GM11168 (cell line): ENCODE data around the gene HSD11B1L.

Experiments
- in situ Hi-C: fragments of 300-500 bp; cut with MboI; formaldehyde crosslinking; loops from one replicate; pipeline ENCODE4 v1.12.0; 2022; ENCODE audit warnings: low sequenced_read_pairs; ENCODE audit not compliant: unreplicated experiment

HSD11B1L gene, protein sequence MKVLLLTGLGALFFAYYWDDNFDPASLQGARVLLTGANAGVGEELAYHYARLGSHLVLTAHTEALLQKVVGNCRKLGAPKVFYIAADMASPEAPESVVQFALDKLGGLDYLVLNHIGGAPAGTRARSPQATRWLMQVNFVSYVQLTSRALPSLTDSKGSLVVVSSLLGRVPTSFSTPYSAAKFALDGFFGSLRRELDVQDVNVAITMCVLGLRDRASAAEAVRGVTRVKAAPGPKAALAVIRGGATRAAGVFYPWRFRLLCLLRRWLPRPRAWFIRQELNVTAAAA

DNA sequence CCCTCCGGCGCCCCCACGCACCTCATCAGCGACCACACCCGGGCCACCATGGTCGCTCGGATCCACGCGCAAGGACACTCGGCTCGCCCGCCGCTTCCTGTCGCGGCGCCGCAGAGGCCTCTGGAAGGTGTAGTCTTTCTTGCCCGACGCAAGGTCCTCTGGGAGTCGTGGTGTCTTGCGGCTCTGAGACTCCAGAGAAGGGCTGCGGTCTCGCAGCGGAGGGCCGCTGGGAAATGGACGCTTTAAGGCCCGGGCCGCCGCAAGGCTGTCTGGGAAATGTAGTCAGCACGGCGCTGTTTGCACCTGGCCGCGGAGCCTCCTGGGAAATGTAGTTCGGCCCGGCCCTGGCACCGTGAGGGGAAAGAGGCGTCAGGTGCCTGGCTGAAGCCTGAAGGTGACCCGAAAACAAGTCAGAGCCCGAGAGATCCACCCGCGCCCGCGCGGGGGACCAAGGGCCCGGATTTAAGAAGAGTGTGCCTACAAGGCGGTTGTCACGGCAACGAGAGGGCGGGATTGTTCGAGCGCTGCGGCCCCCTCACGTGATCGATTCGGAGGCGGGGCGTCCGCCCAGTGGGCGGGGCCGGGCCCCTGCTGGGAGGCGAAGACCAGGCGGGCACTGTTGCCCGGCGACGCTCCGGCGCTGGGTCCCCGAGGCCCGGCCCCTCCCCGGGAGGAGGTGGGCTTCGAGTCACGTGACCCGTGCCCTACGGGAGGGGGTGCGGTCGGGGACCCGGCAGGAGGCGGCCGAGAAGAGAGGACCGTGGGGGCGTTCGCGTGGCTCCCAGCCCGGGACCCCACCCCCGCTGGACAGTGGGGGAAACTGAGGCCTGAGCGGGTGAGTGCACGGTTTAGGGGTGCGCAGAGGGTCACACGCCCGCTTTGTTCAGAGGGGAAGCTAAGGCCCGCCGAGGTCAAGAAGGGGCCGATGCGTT is at the start of gene HSD11B1L, which contains the start of gene MICOS13:
Gene HSD11B1L (plus strand): TSS at position 591 of the 932 bp plus-strand sequence. CDS start 3,806 bp downstream, outside the sequence.
Gene MICOS13 (minus strand): TSS at position 80 of the 932 bp plus-strand sequence. CDS start 30 bp downstream, at position 50.
- in situ Hi-C loops, result no loop called here

DNA sequence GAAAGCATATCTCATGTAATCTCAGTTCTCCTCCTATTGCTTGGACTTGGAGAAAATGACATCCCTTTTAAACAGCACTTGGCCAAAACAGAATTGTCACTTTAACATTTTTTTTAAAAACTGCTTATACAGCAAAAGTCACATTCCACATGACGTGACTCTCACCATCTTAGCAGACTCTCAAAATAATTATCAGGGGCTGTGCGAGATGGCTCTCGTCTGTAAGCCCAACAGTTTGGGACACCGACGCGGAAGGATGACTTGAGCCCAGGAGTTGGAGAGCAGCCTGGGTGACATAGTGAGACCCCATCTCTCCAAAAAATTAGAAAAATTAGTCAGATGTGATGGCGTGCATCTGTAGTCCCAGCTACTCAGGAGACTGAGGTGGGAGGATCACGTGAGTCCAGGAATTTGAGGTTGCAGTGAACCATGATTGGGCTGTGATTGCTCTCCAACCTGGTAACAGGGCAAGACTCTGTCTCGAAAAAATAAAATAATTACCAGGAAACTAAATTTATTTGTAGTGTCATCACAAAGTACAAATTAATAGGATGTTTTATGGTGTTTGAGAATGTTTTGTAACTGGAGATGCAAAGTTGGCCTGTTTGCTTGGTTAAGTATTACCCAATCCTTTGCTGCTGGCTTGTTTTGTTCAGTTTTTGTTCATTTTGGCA is 49.1 kb upstream of the HSD11B1L start:
- in situ Hi-C loops, result no loop called here

GRCh38 chr19:5632241-5632612 is 48.6 kb upstream of the HSD11B1L start:
- in situ Hi-C loops, result no loop called here

DNA sequence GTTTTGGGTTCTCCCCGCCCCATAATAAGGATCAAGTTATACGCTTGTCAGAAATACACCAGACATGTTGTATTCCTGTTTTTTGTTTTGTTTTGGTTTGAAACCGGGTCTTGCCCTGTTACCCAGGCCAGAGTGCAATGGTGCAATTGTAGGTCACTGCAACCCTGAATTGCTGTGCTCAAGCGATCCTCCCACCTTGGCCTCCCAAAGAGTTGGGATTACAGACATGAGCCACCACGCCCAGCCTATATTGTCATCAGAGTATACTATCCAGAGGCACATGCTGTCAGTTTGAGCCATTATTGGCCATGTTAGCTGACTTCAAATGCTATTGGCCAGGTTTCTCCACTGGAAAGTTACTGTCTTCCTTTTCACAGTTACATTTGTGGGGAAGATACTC is 48.2 kb upstream of the HSD11B1L start:
- in situ Hi-C loops, result no loop called here

DNA sequence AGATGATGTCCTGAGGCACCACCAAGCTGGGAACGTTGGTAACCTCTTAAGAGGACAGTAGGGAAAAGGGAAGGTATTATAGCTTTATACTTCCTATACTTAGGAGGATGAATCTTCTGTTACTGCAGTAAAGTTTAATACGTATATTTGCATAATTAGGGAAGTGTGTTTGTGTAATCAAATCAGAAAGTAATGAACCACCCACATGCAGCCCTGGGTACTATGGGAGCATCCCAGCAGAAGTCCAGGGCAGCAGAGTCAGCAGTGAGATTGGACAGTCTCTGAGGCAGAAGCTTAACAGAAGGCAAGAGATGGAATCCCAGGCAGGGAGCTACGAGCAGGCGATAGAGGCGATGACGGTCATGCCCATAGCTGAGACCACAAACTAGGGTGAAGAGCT is 45.4 kb upstream of the HSD11B1L start:
- in situ Hi-C loops, result no loop called here

DNA sequence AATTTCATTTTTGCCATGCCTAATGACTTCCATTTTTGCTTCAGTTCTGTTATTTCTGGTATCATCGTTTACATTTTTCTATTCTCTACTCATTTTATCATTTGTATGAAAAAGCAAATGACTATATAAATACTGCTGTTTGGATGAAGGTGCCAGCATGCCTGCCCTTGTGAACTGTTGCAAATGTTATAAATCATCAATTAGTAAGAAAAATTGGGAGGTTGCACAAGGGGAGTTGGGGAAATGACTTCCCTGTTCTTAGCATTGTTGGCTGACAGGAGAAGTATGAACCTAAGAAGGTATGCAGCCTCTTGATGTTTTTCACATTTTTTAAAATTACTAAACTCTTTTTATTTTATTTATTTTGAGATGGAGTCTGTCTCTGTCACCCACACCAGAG is 42.9 kb upstream of the HSD11B1L start:
- in situ Hi-C loops, result no loop called here

DNA sequence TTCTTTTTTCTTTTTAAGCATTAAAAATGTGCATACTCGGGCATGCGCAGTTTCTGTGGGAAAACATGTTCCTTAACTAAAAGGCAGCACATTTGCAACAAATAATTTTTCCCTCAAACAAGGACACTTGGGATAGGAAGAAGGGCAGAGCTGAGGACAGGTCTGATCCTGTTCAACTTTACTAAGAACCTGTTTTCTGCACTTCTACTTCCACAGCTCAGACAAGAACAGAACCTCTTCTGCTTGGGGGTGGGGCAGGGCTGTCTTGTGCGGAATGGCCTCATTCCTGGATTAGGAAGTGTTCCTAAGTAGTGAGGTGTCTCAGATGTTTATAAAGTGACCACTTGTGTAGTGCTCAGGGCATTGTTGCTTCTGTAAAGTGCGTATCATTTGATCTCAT is 39.7 kb upstream of the HSD11B1L start:
- in situ Hi-C loops, result no loop called here

- in situ Hi-C loops, result no loop called here
Observed at GRCh38 chr19:5642204-5642603, 38.6 kb upstream of the HSD11B1L start.

- in situ Hi-C loops, result no loop called here
Observed at GRCh38 chr19:5643060-5643459, 37.8 kb upstream of the HSD11B1L start.

- in situ Hi-C loops, result no loop called here
Observed at GRCh38 chr19:5644037-5644436, 36.8 kb upstream of the HSD11B1L start.

- in situ Hi-C loops, result no loop called here
Observed at GRCh38 chr19:5645409-5645808, 35.4 kb upstream of the HSD11B1L start.

GRCh38 chr19:5646703-5647102 is 34.1 kb upstream of the HSD11B1L start:
- in situ Hi-C loops, result no loop called here

- in situ Hi-C loops, result no loop called here
Observed at GRCh38 chr19:5648464-5648863, 32.4 kb upstream of the HSD11B1L start.

- in situ Hi-C loops, result no loop called here
Observed at GRCh38 chr19:5651361-5651760, 29.5 kb upstream of the HSD11B1L start.

DNA sequence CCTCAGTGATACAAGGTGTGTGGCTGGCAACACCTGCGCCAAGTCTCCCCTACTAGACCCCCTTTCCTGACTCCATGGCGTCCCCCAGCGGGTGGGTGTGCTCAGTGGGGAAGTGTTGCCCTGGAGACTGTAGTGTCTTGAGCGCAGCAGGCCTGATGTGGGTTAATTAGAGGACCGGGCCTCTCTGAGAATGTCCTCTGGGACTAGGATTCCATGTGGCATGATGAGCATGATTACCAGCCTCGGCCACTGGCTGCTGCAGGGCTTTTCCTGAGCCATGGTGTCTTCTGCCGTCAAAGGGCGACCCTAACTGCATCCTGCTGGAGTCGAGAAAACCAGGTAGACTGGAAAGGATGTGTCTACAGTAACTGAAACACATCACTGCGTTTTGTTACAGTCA is 28.6 kb upstream of the HSD11B1L start:
- in situ Hi-C loops, result no loop called here

DNA sequence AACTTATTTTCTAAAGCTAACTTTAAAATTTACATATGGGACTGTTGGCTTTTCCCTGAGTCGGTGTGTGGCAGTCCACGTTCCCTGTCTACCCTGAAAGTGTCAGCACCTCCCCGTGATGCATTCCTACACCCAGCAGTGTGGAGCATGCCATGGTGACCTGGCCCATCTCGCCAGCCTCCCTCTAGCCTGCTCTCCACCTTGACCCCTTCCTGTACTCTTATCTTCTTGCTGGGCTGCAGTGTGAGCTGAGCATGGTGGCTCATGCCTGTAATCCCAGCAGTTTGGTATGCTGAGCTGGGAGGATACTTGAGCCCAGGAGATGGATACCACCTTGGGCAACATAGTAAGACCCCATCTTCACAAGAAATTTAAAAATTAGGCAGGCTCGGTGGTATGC is 25.9 kb upstream of the HSD11B1L start:
- in situ Hi-C loops, result no loop called here

GRCh38 chr19:5655412-5655811 is 25.4 kb upstream of the HSD11B1L start:
- in situ Hi-C loops, result no loop called here

GRCh38 chr19:5661483-5661882 is 19.3 kb upstream of the HSD11B1L start:
- in situ Hi-C loops, result loop anchor here (5.0 kb wide), 1 partner anchor 34 kb away; no protein-coding TSS in a partner anchor

DNA sequence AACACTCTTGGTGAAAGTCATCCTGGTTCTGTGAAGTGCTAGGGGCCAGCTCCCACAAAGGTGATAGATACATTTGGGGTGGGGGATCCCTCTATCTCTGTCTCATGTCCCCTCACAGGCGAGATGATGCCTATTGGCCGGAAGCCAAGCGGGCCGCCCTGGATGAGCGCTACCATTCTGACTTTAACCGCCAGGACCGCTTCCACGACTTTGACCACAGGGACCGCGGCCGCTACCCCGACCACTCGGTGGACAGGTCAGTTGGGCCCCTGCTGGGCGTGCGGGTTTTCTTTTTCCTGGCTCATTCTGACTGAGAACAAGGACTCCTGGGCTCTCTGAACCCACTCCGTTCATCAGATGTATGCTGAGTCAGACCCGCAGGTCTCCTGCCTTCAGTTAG is 16.9 kb upstream of the HSD11B1L start:
- in situ Hi-C loops, result loop anchor here (5.0 kb wide), 1 partner anchor 37 kb away; no protein-coding TSS in a partner anchor

GRCh38 chr19:5664515-5664914 is 16.3 kb upstream of the HSD11B1L start:
- in situ Hi-C loops, result loop anchor here (5.0 kb wide), 1 partner anchor 37 kb away; no protein-coding TSS in a partner anchor
